Stimulated activated CD8-positive, alpha-beta memory T cell treated with anti-CD3 and anti-CD28 coated beads, Interleukin-4, amount 100 ng/mL, for 4 hours (primary cell): Measurements from ENCODE around the gene CCL2.
"Not testable (repeated sequence)": the region's sequence is repeated elsewhere in the genome, so short reads cannot be mapped to it uniquely, and the experiment has no call there.

Experiments used
- DNase-seq, 2 donors: peaks; one replicate each; pipeline ENCODE4 v3.0.0-alpha.2; 2020; ENCODE audit warnings: low read depth in 2 of 2, low spot score in 1 of 2

The CCL2 gene

GRCh38 chr17:34254651-34255380 is at the start of gene CCL2:
Gene CCL2 (plus strand): TSS chr17:34255285. CDS start chr17:34255350, 65 bp downstream.
- DNase-seq: no peak

GRCh38 chr17:34205401-34205800 is 49.7 kb upstream of the CCL2 start:
- DNase-seq: no peak

DNA sequence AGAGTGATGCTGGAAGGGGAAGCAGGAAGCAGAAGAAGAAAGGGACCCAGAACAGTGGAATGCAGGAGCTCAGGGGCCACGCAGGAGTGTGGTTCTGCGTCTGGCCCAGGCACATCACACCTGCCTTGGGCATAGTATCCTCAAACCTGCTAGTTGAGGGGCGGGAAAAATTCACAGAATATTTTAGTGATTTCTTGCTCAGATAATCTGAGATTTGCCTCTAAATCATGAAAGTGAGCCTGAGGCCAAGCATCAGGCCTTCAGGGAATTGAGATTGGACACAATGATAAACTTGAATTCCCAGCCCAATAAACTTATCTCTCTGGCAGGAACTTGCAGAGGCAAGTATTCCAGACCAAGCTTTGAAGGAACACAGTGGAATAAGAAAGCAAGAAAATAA is 48.5 kb upstream of the CCL2 start:
- no peak for DNase-seq

DNA sequence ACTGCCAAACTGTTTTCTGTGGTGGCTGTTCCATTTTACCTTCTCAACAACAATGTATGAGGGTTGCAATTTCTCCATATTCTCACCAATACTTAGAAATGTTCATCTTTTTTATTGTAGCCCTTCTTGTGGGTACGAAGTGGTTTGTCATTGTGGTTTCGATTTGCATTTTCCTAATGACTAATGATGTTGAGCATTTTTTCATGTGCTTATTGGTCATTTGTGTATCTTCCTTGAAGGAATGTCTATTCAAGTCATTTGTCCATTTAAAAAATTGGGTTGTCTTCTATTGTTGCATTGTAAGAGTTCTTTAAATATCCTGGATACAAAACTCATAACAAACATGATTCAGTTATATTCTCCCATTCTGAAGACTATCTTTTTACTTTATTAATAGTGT is 47.5 kb upstream of the CCL2 start:
- no peak for DNase-seq

DNA sequence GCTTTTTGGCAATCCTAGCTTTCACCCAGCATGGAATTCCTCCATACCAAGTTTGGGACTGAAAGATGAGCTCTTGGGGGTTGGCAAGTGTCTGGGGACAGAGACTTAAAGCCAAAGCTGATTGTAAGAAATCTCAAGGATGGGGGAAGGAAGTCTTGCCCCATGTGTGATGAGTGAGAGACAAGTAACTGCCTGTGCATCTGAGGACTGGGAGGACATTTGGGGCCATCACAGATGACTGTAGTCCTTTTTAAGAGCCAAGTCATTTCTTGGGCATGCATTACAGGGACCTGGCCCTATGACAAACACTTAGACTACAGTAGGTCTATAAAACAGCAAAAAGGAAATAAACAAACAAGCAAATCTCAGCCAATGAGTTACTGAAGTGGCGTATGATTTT is 36.3 kb upstream of the CCL2 start:
- DNase-seq: no peak

DNA sequence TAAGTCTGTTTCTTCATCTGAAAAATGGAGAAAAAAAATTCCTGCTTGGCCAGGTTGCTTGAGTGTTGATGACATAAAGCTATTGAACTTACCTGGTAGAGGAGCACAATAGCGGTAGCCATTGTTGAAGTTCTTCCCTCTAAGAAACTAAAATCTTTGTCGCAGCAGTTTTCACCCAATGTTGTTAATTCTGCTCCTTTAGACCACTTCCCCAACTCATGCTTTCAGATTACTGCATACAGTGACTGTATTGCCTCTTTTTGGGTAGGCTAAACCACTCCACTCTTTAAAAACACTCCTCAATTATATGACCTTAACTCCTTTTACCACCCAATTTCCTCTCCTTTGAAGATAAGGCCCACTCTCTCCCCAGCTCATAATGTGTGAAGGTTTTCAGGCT is 35.7 kb upstream of the CCL2 start:
- DNase-seq: no peak

GRCh38 chr17:34220045-34220751 is 34.9 kb upstream of the CCL2 start:
- DNase-seq: no peak

- no peak for DNase-seq
Observed at GRCh38 chr17:34220752-34221395, 34.2 kb upstream of the CCL2 start.

DNA sequence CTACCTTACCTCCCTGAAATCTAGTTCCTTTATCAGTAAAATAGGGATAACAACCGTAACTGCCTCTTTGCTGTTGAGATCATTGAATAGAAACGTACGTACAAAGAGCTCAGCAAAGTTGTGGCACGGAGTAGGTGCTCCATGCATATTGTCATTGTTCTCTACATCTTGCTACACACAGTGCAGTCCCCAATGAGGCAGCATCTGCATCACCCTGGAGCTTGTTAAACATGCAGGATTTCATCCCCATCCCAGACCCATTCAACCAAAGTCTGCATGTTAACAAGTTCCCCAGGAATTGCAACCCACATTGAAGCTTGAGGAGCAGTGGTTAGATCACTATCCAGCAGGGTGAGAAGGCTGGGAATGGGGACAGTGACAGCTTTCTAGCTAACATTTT is 33.7 kb upstream of the CCL2 start:
- no peak for DNase-seq

DNA sequence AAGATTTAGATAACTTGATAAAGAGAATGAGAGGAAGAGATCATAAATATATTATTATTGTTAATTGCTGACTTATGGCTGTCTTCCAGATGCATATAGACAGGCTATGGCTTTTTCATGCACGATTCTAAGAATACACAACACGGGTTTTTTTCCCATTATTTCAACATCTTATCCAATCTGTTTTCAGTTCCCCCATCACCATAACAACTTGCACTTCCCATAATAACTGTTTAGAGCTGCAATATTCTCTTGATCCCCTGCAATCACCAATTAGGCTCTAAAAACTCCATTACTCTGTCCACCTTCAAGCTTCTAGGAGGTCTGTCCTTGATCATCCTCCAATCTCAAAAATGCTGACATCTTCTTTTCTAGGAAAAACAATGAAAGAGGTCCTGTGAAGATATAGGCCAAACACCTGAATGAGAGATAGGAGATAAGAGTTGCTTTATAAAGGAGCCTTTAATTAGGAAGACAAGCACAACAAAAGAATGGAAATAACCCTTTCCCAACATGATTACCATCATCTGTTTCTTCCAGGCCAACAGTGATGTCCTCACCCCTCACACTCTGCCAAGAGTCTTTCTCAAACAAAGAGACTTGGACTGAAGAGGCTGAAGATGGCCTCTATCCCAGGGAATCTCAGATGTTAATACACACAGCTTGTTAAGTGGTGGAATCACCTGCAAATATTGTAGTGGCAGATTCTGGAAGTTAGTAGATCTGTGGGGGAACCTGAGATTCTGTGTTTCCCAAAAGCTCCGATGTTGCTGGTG is 32.2 kb upstream of the CCL2 start:
- no peak for DNase-seq

DNA sequence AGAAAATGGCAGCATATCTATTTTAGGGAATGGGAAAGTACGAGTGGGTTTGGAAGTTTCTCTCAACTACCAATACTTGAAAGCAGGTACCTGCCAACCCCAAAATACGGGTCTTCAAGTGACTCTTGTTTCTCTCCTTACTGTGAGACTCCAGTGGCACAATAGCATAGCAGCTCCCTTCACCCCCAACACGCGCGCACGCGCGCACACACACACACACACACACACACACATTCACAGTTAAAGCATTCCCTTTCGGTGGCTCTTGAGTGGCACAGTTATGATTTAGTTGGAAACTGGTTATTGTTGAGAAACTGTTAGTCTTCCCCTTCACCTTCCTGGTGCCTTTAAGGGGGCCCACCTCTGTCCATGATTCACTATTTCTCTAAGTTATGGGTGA is 30.0 kb upstream of the CCL2 start:
- DNase-seq: no peak

DNA sequence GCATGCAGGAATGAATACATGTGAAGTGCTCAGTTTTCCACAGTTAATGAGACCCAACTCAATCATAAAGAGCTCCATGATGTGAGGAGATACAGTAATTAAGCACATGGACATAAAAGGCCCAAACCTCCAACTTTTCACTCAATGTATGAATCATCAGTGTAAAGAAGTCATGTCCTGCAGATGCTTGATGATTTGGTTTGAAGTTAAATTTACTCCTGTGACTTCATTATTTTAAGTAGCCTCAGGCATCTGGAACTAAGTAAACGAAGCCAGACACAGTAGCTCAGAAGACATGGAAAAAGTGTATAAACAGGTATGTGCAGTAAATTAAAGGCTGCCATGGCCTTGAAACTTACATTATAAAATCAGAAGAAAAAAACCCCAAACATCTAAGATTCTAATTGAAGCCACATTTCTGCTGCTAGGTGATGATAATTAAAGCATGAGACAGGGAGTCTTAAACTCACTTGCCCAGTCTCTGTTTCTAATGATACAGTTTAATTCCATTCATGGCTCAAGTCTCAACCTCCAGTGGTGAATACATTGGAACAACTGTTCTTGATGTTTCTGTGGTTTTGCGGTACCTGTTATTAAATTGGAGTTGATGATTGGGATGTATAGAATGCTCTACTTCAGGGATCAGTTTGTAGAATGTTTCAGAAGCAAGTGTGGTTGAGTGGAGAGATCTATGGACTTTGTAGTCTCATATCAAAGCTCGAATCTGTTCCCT is 28.9 kb upstream of the CCL2 start:
- DNase-seq: no peak

DNA sequence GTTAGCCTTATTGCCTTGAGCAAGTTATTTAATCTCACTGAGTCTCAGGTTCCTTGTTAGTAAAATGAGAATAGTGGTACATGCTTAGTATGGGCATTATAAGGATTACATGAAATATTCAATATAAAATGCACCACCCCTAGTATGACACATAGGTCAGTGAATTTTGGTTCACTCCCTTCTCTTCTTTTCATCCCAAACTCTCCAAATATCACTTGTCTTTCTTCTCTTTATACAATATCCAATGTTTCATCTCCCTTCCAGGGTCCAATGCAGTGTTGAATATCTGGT is 28.4 kb upstream of the CCL2 start:
- no peak for DNase-seq

GRCh38 chr17:34227293-34227692 is 27.8 kb upstream of the CCL2 start:
- not testable (repeated sequence) for DNase-seq

DNA sequence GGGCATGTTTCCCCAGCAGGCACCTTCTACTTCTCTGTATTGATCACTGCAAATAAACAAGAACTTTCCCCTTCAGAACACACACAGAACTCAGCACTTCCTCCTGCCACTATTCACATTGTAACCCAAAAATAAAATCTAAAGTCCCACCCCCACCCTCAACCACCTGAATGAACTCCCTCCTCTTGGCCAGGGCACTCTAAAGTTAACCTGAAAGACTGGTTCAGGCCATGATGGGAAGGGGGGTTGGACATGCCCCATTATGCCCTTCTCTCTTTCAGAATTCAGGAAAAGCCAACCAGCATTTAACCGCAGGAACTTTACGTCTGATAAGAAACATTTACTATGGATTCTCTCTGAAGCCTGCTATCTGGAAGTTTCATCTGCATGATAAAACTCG is 27.4 kb upstream of the CCL2 start:
- DNase-seq: no peak

- DNase-seq: no peak
Observed at GRCh38 chr17:34228781-34229180, 26.3 kb upstream of the CCL2 start.

DNA sequence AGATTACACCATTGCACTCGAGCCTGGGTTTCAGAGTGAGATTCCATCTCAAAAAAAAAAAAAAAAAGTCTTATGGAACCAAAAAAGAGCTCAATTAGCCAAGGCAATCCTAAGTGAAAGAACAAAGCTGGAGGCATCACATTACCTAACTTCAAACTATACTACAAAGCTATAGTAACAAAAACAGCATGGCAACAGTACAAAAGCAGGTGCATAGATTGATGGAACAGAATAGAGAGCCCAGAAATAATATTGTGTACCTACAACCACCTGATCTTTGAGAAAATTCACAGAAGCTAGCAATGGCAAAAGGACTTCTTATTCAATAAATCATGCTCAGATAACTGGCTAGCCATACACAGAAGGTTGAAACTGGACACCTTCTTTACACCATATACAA is 24.7 kb upstream of the CCL2 start:
- no peak for DNase-seq

DNA sequence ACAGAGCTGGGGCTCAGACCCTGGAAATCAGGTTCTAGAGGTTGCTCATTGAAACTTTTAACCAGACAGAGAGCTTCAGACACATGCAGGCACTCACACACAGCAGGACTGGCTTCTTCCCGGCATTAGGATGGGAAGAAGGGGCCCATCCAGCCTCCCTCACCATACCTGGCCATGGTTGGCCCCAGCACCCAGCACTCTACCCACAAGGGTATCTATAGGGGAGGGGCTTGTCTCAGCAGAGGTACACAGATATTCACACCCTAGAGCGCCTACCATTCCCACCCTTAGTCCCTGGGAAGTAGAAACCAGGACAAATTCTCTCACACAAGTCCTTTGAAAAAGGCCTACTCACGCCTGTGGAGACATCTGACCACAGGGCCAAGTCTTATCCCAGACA is 20.5 kb upstream of the CCL2 start:
- no peak for DNase-seq

DNA sequence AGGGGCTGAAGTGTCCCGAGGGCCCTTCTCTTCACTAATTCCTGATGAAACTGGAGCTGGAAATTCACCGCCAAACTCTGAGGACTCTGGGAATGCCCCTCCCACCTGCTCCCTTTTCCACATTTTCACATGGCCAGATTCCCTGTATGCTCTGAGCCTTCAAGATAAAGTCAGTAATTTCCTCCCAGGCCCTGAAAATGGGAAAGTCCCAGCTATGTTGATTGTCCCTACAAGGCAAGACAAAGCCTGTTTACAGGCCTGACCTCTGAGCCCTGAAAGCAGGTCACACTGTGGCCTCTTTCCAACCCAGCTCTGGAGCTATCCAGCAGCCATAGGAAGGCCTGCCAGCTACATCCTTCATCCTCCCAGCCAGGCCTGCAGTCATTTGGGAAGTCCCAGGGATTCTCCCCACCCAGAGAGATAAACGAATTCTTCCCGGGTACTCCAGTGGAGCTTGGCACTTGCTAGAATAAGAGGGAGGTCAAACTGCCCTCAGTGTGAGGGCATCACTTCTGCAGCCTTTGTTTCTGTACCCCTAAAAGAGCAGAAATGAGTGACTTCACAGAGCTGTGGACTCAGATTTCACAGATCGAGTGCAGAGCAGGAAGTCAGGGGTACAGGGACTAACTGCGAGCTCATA is 19.6 kb upstream of the CCL2 start:
- DNase-seq: no peak

GRCh38 chr17:34236281-34236892 is 18.7 kb upstream of the CCL2 start:
- DNase-seq: no peak
